Measurements from ENCODE around the gene PDE6C.

GRCh38 chr10:93672890-93673289, 60.6 kb downstream of the PDE6C start:
- no peak for TF ChIP-seq CTCF (IDR thresholded peaks at IDR 0.05)
- TF ChIP-seq POLR2A (IDR thresholded peaks at IDR 0.05), result no peak
- TF ChIP-seq EP300 (IDR thresholded peaks at IDR 0.05), result no peak

Measured in tibial nerve (tissue), 4 donors.